Nephron (organoid): Measurements from ENCODE around the gene ARL6.

Experiments
- H3K27ac Mint-ChIP-seq, 3 experiments: 2 replicates each; pipeline ENCODE4 v1.8.0; 2020; ENCODE audit warnings: mixed read lengths in 3 of 3, mild to moderate bottlenecking in 2 of 3, moderate library complexity in 1 of 3
- H3K27me3 Mint-ChIP-seq: 2 replicates; pipeline ENCODE4 v1.8.0; 2021; ENCODE audit warnings: low read depth, mild to moderate bottlenecking, moderate library complexity, mixed read lengths
- H3K36me3 Mint-ChIP-seq: 2 replicates; pipeline ENCODE4 v1.8.0; 2020; ENCODE audit warnings: low read depth, mixed read lengths
- H3K4me1 Mint-ChIP-seq: 2 replicates; pipeline ENCODE4 v1.8.0; 2020; ENCODE audit warnings: mixed read lengths
- H3K4me3 Mint-ChIP-seq, 3 experiments: 2 replicates each; pipeline ENCODE4 v1.8.0; 2020; ENCODE audit warnings: mild to moderate bottlenecking in 3 of 3, mixed read lengths in 3 of 3, moderate library complexity in 2 of 3
- H3K9me3 Mint-ChIP-seq: 2 replicates; pipeline ENCODE4 v1.8.0; 2020; ENCODE audit warnings: mixed read lengths
- TF ChIP-seq, protein P1 (sequence below), 3 experiments: fragments of 200-600 bp; sonication (generic); IDR thresholded peaks; one replicate each; pipeline ENCODE4 v1.5.0; 2021; ENCODE audit warnings: antibody characterized with exemption in 3 of 3; ENCODE audit not compliant: unreplicated experiment in 3 of 3

The ARL6 gene, protein sequence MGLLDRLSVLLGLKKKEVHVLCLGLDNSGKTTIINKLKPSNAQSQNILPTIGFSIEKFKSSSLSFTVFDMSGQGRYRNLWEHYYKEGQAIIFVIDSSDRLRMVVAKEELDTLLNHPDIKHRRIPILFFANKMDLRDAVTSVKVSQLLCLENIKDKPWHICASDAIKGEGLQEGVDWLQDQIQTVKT

DNA sequence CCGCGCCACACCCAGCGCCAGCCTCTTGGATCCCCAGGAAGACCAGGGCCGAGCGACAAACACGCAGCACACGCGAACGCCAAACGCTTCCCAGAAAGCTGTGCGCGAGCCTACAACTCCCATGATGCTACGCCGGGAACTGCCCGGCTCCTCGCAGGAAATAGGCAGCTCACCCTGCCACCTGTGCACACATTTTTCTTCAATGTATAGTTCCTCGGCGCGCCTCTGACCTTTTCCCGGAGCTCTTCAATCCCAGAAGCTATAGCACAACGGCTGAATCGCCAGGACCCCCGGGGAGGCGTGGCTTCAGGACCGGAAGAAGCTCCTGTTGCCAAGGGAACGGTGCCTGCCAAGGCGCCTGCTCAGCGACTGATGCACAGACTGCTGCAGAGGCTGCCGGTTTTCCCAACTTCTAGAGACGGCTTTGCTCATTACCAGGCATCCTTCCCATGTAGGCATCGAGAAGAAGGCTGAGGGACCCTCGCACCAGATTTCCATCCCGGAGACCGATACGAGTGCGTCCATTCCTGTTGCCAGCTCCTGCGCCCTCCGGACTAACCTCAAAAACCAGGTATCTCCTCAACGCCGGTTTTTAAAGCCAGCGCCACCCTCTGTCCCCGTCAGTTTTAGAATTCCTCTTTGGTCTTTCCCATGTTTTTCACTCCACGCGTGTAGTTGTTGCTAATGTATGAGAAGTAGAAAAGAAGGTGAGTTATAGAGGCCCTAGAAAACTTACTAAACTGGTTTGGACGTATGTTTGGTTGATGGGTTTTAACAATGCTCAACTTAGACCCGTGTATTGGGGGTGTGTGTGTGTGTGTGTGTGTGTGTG lies at the start of gene ARL6:
Gene ARL6, plus strand, starts transcription at position 352 of the 832 bp plus-strand sequence. CDS start 3,350 bp downstream, outside the sequence.
- TF ChIP-seq, protein P1, sequence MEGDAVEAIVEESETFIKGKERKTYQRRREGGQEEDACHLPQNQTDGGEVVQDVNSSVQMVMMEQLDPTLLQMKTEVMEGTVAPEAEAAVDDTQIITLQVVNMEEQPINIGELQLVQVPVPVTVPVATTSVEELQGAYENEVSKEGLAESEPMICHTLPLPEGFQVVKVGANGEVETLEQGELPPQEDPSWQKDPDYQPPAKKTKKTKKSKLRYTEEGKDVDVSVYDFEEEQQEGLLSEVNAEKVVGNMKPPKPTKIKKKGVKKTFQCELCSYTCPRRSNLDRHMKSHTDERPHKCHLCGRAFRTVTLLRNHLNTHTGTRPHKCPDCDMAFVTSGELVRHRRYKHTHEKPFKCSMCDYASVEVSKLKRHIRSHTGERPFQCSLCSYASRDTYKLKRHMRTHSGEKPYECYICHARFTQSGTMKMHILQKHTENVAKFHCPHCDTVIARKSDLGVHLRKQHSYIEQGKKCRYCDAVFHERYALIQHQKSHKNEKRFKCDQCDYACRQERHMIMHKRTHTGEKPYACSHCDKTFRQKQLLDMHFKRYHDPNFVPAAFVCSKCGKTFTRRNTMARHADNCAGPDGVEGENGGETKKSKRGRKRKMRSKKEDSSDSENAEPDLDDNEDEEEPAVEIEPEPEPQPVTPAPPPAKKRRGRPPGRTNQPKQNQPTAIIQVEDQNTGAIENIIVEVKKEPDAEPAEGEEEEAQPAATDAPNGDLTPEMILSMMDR (IDR thresholded peaks at IDR 0.05; ENCODE audit: unreplicated experiment in 3 of 3) = peak in 1 of 3 experiments; percentile 8
- Mint-ChIP-seq H3K4me3 (peak within 1 kb of the TSS; percentile 96 to 99 (median 97)), H3K27me3 (no peaks in the 10 kb centered on the region), H3K9me3 (no peaks in the 10 kb centered on the region), H3K27ac (peak within 1 kb of the TSS; percentile 98 to 99 (median 99)), H3K36me3 (peaks cover 8% of the 10 kb centered on the region), H3K4me1 (peaks cover 22% of the 10 kb centered on the region)

DNA sequence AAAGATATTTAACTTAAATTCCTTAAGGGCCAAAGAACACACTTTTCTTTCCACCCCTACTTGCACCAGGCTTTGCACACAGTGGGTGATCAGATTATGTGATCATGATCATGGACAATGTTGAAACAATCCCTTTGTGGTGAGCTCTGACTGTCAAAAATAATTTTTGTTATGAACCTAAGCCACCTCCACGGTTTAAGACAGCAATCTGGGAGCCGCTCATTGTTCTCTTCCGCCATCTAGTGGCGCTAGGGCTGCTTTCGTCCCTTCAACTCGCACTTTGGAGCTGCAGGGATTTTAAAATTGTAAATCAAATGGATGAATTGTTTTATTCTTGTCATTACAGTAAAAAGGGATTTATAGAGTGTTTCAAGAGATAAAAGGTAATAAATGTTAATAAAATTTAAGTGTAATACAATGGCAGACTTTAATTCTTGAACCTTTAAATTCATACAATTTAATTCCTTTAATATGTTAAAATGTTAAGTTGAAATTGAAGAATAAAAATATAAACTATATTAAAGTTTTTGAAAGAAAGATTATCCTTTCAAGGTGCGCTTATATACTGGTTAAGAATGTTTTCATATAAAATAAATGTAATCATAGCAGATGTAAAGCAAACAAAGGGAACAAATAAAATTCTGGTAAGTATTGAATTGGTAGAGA lies 45.3 kb upstream of the ARL6 start:
- no peaks in the 10 kb centered on the region for H3K36me3 Mint-ChIP-seq
- TF ChIP-seq, protein P1 (IDR thresholded peaks at IDR 0.05; ENCODE audit: unreplicated experiment in 3 of 3) = peak; percentile 88 to 94 (median 91)
- no peak overlapping the region for H3K27ac Mint-ChIP-seq
- H3K4me3 Mint-ChIP-seq = no peak overlapping the region
- no peaks in the 10 kb centered on the region for H3K9me3 Mint-ChIP-seq
- H3K4me1 Mint-ChIP-seq = no peaks in the 10 kb centered on the region
- H3K27me3 Mint-ChIP-seq = no peaks in the 10 kb centered on the region

DNA sequence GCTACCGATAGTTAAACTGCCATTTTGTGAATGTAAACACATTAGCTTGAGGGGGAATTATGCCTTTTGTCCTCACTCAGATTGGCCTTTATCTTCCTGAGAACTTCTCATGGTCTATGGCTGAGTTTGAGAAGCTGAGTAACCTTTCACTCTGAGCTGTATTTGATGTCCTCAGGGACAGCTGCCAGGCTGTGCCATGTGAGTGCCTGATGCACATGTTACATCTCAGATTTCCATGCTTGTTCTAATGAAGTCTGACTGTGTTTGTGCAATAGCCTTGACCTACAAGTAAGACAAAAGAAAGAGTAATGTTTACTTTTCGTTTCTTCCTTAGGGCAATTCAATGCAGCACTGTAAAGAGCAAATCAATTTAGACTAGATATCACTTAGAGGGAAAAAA lies 44.1 kb upstream of the ARL6 start:
- no peak overlapping the region for H3K4me3 Mint-ChIP-seq
- H3K27me3 Mint-ChIP-seq = no peaks in the 10 kb centered on the region
- H3K27ac Mint-ChIP-seq = no peak overlapping the region
- H3K36me3 Mint-ChIP-seq = no peaks in the 10 kb centered on the region
- TF ChIP-seq, protein P1 (IDR thresholded peaks at IDR 0.05; ENCODE audit: unreplicated experiment in 3 of 3) = no peak
- H3K9me3 Mint-ChIP-seq = no peaks in the 10 kb centered on the region
- no peaks in the 10 kb centered on the region for H3K4me1 Mint-ChIP-seq

DNA sequence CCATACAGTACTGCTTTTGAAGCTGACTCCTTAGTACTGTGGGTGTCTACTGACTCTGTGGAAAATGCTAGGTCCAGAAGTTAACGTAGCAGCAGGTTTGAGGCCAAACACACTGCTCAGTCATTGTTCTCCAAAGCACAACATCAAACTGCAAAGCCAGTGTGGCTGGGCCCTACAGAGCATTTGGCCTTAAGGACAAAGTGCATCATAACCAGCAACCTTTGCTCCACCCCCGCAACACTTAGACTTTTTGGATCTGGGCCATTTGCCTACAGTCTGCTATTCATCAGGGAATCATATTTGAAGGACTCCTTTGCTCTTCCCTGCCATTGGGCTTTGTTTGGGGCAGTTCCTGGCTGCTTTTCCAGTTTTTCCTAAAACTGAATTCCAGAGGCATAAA lies 43.1 kb upstream of the ARL6 start:
- Mint-ChIP-seq H3K9me3 (no peaks in the 10 kb centered on the region), H3K4me3 (no peak overlapping the region), H3K27me3 (no peaks in the 10 kb centered on the region), H3K36me3 (no peaks in the 10 kb centered on the region), H3K4me1 (no peaks in the 10 kb centered on the region), H3K27ac (no peak overlapping the region)
- TF ChIP-seq, protein P1 (IDR thresholded peaks at IDR 0.05; ENCODE audit: unreplicated experiment in 3 of 3) = no peak

DNA sequence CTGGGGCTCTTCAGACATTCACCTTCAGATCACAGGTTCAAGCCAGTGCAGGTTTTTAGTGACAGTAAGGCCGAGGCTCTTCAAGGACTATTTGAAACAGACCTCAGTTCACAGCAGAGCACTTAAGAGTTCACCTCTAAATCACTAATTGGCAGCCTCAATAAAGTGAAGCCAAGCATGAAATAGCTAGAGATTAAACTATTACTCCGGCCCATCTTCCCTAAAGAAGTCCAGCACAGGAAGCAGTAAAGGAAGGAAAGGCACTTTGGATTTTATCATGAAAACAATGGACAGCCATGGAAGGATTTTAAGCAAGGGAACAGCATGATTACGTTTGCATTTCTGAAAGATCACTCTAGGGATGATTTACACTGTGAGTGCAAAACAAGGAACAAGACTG lies 27.6 kb upstream of the ARL6 start:
- H3K4me3 Mint-ChIP-seq = no peak overlapping the region
- no peaks in the 10 kb centered on the region for H3K27me3 Mint-ChIP-seq
- peak overlapping the region in 1 of 3 experiments; percentile 59 for H3K27ac Mint-ChIP-seq
- H3K4me1 Mint-ChIP-seq = peaks cover 5% of the 10 kb centered on the region
- H3K9me3 Mint-ChIP-seq = no peaks in the 10 kb centered on the region
- TF ChIP-seq, protein P1 (IDR thresholded peaks at IDR 0.05; ENCODE audit: unreplicated experiment in 3 of 3) = no peak
- H3K36me3 Mint-ChIP-seq = no peaks in the 10 kb centered on the region
